ENCODE data around the gene KANTR.
A peak's percentile ranks its signal among the peaks of the same experiment; 100 is the strongest.

KANTR gene

DNA sequence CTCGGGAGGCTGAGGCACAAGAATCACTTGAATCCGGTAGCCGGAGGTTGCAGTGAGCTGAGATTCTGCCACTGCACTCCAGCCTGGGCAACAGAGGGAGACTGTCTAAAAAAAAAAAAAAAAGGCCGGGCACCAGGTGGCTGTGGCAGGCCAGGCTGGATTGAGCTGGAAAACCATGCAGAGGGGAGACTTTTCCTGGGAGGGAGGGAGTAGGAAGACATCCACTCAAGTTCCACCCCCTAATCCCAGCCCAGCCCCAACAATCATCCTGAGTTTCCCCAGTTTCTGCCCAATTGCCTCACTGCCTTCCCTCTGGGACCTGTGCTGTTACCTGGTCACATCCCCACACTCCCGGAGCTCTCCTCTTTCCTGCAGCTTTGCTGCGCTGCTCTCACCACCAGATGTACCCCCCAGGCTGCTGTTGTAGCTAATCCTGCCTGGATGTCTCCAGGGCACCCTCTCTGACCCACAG is 20.8 kb upstream of the KANTR start:
- H3K4me3 ChIP-seq (ENCODE audit: low read depth, low read length), result no peak overlapping the region
- TF ChIP-seq, protein P1, sequence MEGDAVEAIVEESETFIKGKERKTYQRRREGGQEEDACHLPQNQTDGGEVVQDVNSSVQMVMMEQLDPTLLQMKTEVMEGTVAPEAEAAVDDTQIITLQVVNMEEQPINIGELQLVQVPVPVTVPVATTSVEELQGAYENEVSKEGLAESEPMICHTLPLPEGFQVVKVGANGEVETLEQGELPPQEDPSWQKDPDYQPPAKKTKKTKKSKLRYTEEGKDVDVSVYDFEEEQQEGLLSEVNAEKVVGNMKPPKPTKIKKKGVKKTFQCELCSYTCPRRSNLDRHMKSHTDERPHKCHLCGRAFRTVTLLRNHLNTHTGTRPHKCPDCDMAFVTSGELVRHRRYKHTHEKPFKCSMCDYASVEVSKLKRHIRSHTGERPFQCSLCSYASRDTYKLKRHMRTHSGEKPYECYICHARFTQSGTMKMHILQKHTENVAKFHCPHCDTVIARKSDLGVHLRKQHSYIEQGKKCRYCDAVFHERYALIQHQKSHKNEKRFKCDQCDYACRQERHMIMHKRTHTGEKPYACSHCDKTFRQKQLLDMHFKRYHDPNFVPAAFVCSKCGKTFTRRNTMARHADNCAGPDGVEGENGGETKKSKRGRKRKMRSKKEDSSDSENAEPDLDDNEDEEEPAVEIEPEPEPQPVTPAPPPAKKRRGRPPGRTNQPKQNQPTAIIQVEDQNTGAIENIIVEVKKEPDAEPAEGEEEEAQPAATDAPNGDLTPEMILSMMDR (IDR thresholded peaks at IDR 0.05; ENCODE audit: borderline replicate concordance, insufficient read depth, low read depth, low read length), result no peak

DNA sequence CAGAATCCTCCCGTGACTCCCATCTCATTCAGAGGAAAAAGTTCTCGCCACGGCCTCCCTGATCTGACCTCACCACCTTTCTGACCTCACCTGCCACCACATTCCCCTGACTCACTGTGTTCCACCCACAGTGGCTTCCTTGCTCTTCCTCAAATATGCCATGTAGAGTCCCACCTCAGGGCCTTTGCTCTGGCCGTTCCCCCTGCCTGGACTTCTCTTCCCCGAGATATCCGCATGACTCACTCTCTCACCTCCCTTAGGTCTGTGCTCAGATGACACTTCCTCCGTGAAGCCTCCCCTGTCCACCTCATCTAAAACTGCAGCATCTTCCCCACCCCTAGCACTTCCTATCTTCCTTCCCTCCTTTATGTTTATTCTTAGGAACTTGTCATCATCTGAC is 18.9 kb upstream of the KANTR start:
- H3K4me3 ChIP-seq (ENCODE audit: low read depth, low read length), result no peak overlapping the region
- TF ChIP-seq, protein P1 (IDR thresholded peaks at IDR 0.05; ENCODE audit: borderline replicate concordance, insufficient read depth, low read depth, low read length), result no peak

DNA sequence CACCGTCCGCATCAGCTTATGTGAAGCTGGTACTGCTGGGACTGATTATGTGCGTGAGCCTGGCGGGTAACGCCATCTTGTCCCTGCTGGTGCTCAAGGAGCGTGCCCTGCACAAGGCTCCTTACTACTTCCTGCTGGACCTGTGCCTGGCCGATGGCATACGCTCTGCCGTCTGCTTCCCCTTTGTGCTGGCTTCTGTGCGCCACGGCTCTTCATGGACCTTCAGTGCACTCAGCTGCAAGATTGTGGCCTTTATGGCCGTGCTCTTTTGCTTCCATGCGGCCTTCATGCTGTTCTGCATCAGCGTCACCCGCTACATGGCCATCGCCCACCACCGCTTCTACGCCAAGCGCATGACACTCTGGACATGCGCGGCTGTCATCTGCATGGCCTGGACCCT is 17.3 kb upstream of the KANTR start:
- TF ChIP-seq, protein P1 (IDR thresholded peaks at IDR 0.05; ENCODE audit: borderline replicate concordance, insufficient read depth, low read depth, low read length), result no peak
- no peak overlapping the region for H3K4me3 ChIP-seq (ENCODE audit: low read depth, low read length)

DNA sequence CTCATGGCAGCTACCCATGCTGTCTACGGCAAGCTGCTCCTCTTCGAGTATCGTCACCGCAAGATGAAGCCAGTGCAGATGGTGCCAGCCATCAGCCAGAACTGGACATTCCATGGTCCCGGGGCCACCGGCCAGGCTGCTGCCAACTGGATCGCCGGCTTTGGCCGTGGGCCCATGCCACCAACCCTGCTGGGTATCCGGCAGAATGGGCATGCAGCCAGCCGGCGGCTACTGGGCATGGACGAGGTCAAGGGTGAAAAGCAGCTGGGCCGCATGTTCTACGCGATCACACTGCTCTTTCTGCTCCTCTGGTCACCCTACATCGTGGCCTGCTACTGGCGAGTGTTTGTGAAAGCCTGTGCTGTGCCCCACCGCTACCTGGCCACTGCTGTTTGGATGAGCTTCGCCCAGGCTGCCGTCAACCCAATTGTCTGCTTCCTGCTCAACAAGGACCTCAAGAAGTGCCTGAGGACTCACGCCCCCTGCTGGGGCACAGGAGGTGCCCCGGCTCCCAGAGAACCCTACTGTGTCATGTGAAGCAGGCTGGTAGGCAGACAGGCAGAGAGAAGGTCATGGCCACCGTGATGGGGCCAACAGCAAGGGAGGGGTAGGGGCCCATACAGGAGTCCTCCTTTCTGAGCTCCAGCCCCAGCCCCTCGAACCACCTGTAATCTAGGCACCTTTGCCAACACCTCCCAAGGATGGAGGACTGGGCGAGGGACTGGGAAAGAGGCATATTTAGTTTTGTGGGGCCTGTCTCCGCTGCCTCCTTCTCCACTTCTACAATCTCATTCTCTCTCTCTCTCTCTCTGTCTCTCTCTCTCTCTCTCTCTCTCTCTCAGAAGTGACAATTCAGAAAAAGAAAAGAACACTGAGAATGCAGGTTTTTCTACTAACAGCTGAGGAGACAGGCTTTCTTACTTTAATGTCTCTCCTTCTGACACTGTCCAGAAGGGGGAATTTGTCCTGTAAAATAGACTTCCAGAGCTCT is 16.4 kb upstream of the KANTR start:
- TF ChIP-seq, protein P1 (IDR thresholded peaks at IDR 0.05; ENCODE audit: borderline replicate concordance, insufficient read depth, low read depth, low read length), result peak; percentile 39; the same call in 1 of the 2 replicates
- no peak overlapping the region for H3K4me3 ChIP-seq (ENCODE audit: low read depth, low read length)

DNA sequence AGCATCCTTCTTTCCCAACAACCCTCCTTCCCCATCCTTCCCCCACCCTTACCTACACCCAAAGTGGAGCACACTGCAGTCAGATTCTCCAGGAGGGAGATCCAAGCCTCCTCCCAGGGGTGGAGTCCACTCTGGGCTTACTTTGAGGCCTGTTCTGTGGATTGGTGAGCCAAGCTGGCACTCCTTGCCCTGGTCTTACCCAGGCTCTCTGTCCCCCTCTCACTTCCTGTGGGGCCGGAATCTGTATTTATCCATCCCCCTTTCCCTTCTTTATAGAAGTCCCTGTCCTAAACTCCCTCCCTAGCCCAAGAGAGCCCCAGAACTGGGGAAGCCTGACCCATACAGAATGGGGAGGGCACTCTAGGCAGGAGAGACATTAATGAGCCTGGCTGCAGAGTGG is 15.0 kb upstream of the KANTR start:
- TF ChIP-seq, protein P1 (IDR thresholded peaks at IDR 0.05; ENCODE audit: borderline replicate concordance, insufficient read depth, low read depth, low read length), result no peak
- no peak overlapping the region for H3K4me3 ChIP-seq (ENCODE audit: low read depth, low read length)

DNA sequence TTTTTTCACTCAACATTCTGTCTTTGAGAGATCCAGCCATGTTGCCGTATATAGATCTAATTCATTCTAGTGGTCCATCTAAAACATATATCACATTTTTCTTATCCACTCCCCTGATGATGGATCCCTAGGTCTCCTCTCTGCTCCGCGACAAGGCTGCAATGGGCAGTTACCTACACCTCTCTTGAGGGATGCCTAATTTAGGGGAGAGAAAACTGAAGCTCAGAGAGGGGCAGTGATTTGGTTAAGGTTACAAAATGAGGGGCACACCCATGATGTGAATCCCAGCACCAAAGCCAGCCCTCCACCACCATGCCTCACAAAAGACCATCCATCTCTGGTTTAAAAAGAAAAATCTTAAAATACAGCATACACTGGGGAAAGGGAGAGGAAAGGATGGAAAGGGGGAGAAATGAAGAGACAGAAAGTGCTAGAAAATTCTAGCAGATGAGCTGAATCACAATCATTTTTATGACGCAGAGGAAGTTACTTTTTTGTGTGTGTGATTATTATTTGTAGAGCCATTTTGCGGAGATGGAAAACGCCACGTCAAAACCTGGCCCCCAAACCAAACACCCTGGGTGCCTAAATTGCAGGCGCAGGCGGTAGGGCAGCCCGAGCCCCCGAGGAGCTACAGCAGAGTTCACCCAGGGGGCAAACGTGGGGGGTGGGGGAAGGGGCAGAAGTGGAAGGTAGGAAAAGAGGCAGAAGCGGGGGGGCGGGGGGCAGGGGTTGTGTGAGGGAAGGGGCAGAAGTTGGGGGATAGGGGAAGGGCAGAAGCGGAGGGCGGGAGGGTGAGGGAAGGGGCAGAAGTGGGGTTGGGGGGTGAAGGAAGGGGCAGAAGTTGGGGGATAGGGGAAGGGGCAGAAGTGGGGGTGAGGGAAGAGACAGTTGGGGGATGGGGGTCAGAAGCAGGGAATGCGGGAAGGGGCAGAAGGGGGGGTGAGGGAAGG is 13.0 kb upstream of the KANTR start:
- no peak overlapping the region for H3K4me3 ChIP-seq (ENCODE audit: low read depth, low read length)
- TF ChIP-seq, protein P1 (IDR thresholded peaks at IDR 0.05; ENCODE audit: borderline replicate concordance, insufficient read depth, low read depth, low read length), result no peak
